ENCODE results near the gene SERPINF2. TPM values are rescaled to one million over a fixed set of nuclear protein-coding genes. Genes with fewer than 3 reads are reported as not detected.

SERPINF2 gene
- total RNA-seq, 4 donors from 2014 or later, result 0.85 to 6.4 (median 4.3) TPM

- Histone ChIP-seq H3K27ac (peak overlapping the region; percentile 99 to 100 (median 99)), H3K9me3 (no peaks in the 10 kb centered on the region), H3K4me3 (peak overlapping the region; percentile 29 to 47 (median 38)), H3K36me3 (peaks cover 0 to 55% of the 10 kb centered on the region in 2 donors), H3K4me1 (peaks cover 45 to 54% of the 10 kb centered on the region in 2 donors), H3K27me3 (no peaks in the 10 kb centered on the region)
- DNase-seq (no peak), ATAC-seq (peak; percentile 11 to 26)
- TF ChIP-seq POLR2A (IDR thresholded peaks at IDR 0.05) (no peak), CTCF (IDR thresholded peaks at IDR 0.05 in 4 of 5, conservative IDR thresholded peaks at IDR 0.05 in 1 of 5) (no peak)
- intact Hi-C loops (cut with DNase I; ENCODE audit: low total_unique reads), result loop anchor here (2.0 kb wide), 1 partner anchor 33 kb away; the partner anchor contains the start of gene SERPINF1
- in situ Hi-C loops (cut with MboI; ENCODE audit: low sequenced_read_pairs in 4 of 4), result loop anchor here in 1 of 4 donors (10.0 kb wide), 1 partner anchor 45 kb away; no protein-coding TSS in a partner anchor
These were observed 12.7 kb upstream of the SERPINF2 start for GRCh38 chr17:1729966-1730325.

GRCh38 chr17:1730326-1731193, 12.1 kb upstream of the SERPINF2 start:
- Histone ChIP-seq H3K4me3 (peak overlapping the region; percentile 29 to 47 (median 38)), H3K36me3 (peaks cover 0 to 60% of the 10 kb centered on the region in 2 donors)
- intact Hi-C loops (cut with DNase I; ENCODE audit: low total_unique reads), result loop anchor here (2.0 kb wide), 1 partner anchor 32 kb away; the partner anchor contains the start of gene SERPINF1

GRCh38 chr17:1731194-1731506, 11.5 kb upstream of the SERPINF2 start:
- DNase-seq (no peak), ATAC-seq (no peak)
- H3K9me3 ChIP-seq, result no peaks in the 10 kb centered on the region
- peak overlapping the region in 3 of 4 donors; percentile 6 to 47 (median 17) for H3K4me3 ChIP-seq
- no peaks in the 10 kb centered on the region for H3K27me3 ChIP-seq
- H3K36me3 ChIP-seq, result peaks cover 0 to 62% of the 10 kb centered on the region in 2 donors
- intact Hi-C loops (cut with DNase I; ENCODE audit: low total_unique reads), result loop anchor here (2.0 kb wide), 1 partner anchor 32 kb away; the partner anchor contains the start of gene SERPINF1
- peak overlapping the region; percentile 99 to 100 (median 99) for H3K27ac ChIP-seq
- peaks cover 38 to 43% of the 10 kb centered on the region in 2 donors for H3K4me1 ChIP-seq
- in situ Hi-C loops (cut with MboI; ENCODE audit: low sequenced_read_pairs in 4 of 4), result no loop called here
- TF ChIP-seq CTCF (IDR thresholded peaks at IDR 0.05 in 4 of 5, conservative IDR thresholded peaks at IDR 0.05 in 1 of 5), result no peak
- TF ChIP-seq POLR2A (IDR thresholded peaks at IDR 0.05), result peak; percentile 45 to 46

More at GRCh38 chr17:1730326-1731193, 12.1 kb upstream of the SERPINF2 start:
- peaks cover 40 to 48% of the 10 kb centered on the region in 2 donors for H3K4me1 ChIP-seq
- no peaks in the 10 kb centered on the region for H3K27me3 ChIP-seq
- TF ChIP-seq CTCF (IDR thresholded peaks at IDR 0.05 in 4 of 5, conservative IDR thresholded peaks at IDR 0.05 in 1 of 5) (no peak), POLR2A (IDR thresholded peaks at IDR 0.05) (peak; percentile 73 to 85)
- in situ Hi-C loops (cut with MboI; ENCODE audit: low sequenced_read_pairs in 4 of 4), result no loop called here
- peak; percentile 91 to 92 for ATAC-seq
- DNase-seq, result peak; percentile 96
- peak overlapping the region; percentile 99 to 100 (median 99) for H3K27ac ChIP-seq
- H3K9me3 ChIP-seq, result no peaks in the 10 kb centered on the region

- Histone ChIP-seq H3K27me3 (no peaks in the 10 kb centered on the region), H3K9me3 (no peaks in the 10 kb centered on the region), H3K4me3 (no peak overlapping the region), H3K4me1 (peaks cover 36 to 41% of the 10 kb centered on the region in 2 donors), H3K27ac (peak overlapping the region; percentile 99 to 100 (median 99)), H3K36me3 (peaks cover 0 to 63% of the 10 kb centered on the region in 2 donors)
- in situ Hi-C loops (cut with MboI; ENCODE audit: low sequenced_read_pairs in 4 of 4) (no loop called here), intact Hi-C loops (cut with DNase I; ENCODE audit: low total_unique reads) (no loop called here)
- no peak for TF ChIP-seq POLR2A (IDR thresholded peaks at IDR 0.05)
- no peak for TF ChIP-seq CTCF (IDR thresholded peaks at IDR 0.05 in 4 of 5, conservative IDR thresholded peaks at IDR 0.05 in 1 of 5)
- DNase-seq (no peak), ATAC-seq (no peak)
These were observed 10.3 kb upstream of the SERPINF2 start for GRCh38 chr17:1732241-1732832.
